DMS79 (cell line): ENCODE results near the gene LTB.
"Not testable (repeated sequence)": the region's sequence is repeated elsewhere in the genome, so short reads cannot be mapped to it uniquely, and the experiment has no call there.

Source experiments
- DNase-seq: peaks from one replicate; lab custom pipeline; 2025; lab: John Stamatoyannopoulos, UW

The LTB gene

GRCh38 chr6:31575335-31575901, 6.8 kb downstream of the LTB start, which contains the start of gene TNF:
Gene TNF, plus strand, starts transcription at chr6:31575565. Its CDS starts 177 bp downstream, at chr6:31575742.
- no peak for DNase-seq

- no peak for DNase-seq
Measured at GRCh38 chr6:31574106-31575061, 7.8 kb downstream of the LTB start.

GRCh38 chr6:31573239-31574105, 8.8 kb downstream of the LTB start:
- DNase-seq, result no peak

- no peak for DNase-seq
Measured at GRCh38 chr6:31572041-31572911, 9.9 kb downstream of the LTB start, which contains the start of gene LTA. Gene LTA, plus strand, starts transcription at chr6:31572289. Its CDS starts 454 bp downstream, at chr6:31572743.

- DNase-seq, result no peak
Measured at GRCh38 chr6:31569861-31570536, 12.2 kb downstream of the LTB start.

- no peak for DNase-seq
Measured at GRCh38 chr6:31568537-31568961, 13.7 kb downstream of the LTB start.

- no peak for DNase-seq
Measured at GRCh38 chr6:31567531-31568370, 14.5 kb downstream of the LTB start.

GRCh38 chr6:31560697-31561058, 21.5 kb downstream of the LTB start:
- no peak for DNase-seq

GRCh38 chr6:31559958-31560696, 22.1 kb downstream of the LTB start:
- DNase-seq, result no peak

- no peak for DNase-seq
Measured at GRCh38 chr6:31559606-31559957, 22.6 kb downstream of the LTB start.

- no peak for DNase-seq
Measured at GRCh38 chr6:31558631-31559500, 23.4 kb downstream of the LTB start.

GRCh38 chr6:31558318-31558625, 24.0 kb downstream of the LTB start:
- DNase-seq, result no peak

GRCh38 chr6:31557443-31558317, 24.5 kb downstream of the LTB start:
- DNase-seq, result no peak

- DNase-seq, result no peak
Measured at GRCh38 chr6:31556307-31556706, 25.9 kb downstream of the LTB start.

GRCh38 chr6:31551371-31551770, 30.9 kb downstream of the LTB start:
- not testable (repeated sequence) for DNase-seq

GRCh38 chr6:31548544-31548873, 33.7 kb downstream of the LTB start:
- no peak for DNase-seq

GRCh38 chr6:31547727-31548543, 34.3 kb downstream of the LTB start:
- no peak for DNase-seq
